GM12873 (cell line): ENCODE measurements around the gene CEP78.

Experiments used
- CTCF ChIP-seq: IDR thresholded peaks from 2 replicates; pipeline ENCODE4 v1.5.1; 2012; ENCODE audit warnings: low read depth, mild to moderate bottlenecking, moderate library complexity, low read length, control low read depth; ENCODE audit not compliant: insufficient read depth; ENCODE audit errors: missing control alignments

The CEP78 gene

GRCh38 chr9:78249542-78249941 lies 13.7 kb downstream of the CEP78 start:
- no peak for TF ChIP-seq CTCF

GRCh38 chr9:78252616-78253015 lies 16.7 kb downstream of the CEP78 start:
- TF ChIP-seq CTCF = no peak

DNA sequence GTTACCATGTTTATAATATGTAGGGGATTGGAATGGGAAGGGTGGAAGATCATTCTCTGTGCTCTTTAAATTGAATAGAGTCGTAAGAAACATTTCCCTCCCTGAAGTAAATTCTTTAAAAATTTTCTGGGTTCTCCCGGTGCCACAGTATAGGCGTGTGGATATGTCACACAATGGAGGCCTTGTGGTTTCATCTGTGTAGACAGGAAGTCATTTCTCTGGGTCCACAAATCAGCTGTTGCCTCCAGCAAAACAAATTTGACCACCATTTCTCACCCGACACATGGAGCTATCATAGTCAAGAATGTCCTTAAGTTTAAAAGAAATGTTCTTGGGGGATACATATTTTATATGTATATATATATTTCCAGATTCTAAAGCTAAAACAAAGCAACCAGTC lies 17.4 kb downstream of the CEP78 start:
- TF ChIP-seq CTCF = no peak

DNA sequence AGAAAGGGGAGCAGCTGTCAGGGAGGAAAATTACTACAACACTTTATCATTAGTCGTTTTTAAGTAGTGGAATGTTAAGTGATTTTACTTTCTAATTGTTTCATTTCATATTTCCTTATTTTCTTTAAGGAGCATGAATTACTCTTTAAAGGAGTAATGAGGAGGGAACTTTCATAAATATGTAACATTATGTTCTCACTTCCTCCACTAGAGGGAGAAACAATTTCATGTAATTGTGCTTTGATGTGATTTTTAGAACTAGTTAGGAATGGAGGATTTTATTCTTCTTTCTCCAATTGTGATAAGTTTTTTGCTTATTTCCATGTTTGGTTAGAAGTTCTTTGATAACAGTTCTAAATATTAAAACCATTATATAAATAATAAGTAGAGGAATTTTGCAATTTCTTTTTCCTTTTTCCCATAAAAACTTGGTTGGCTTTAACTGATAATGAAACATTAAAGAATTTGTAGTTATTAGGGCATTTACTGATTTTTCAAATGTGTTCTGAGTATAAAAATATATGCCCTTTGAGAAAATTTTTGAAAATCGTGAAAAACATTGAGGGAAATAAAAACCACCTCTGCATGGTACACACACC lies 25.6 kb downstream of the CEP78 start:
- peak; percentile 56 for TF ChIP-seq CTCF

DNA sequence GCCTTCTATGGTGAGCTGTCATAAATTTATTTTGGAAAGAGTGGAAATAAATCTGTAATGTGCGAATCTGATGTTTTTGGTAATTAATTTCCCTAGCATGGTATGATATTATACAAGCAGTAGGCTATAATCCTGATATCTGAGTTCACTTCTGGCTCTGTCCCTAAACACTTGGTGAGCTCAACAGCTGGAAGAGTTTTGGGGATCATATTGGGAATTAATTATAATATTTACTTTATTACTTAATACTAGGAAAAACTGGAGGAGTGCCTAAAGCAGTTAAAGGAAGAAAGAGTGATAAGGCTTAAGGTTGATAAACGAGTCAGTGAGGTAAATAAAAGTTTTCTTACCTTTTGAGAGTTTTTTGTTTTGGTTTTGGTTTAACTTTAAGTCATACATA lies 26.8 kb downstream of the CEP78 start:
- no peak for TF ChIP-seq CTCF

- TF ChIP-seq CTCF = no peak
Observed at GRCh38 chr9:78267889-78268288, 32.0 kb downstream of the CEP78 start.

- no peak for TF ChIP-seq CTCF
Observed at GRCh38 chr9:78269784-78270183, 33.9 kb downstream of the CEP78 start.

DNA sequence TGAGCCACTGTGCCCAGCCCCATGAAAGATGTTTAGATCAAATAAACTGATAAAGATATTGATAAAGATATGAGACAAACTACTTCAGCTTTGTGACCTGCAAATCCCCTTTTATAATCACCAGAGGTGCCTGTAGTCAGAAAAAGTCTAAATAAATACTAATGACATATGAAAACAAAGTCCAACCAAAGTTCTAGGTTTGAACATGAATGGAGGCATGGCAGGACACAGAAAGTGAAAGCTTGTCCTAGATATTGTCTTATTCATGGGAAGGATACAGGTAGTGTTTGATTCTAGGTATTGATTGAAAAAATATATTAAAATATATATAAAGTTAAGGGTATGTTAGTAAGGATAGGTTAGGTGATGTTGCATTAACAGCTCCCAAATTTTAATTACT lies 36.4 kb downstream of the CEP78 start:
- TF ChIP-seq CTCF = no peak
